Renal cortex interstitium (tissue), 11 donors: Measurements from ENCODE around the gene DBNDD1. TPM values are rescaled to one million over a fixed set of nuclear protein-coding genes. Genes with fewer than 3 reads are reported as not detected.

Source experiments
- DNase-seq, 11 donors: peaks; one replicate each; pipeline ENCODE4 v3.0.0-alpha.2; 2013; ENCODE audit warnings: low read depth in 9 of 11, low spot score in 4 of 11; ENCODE audit errors: extremely low read depth in 1 of 11
- polyA plus RNA-seq, 3 donors: library from polyadenylated mRNA; unstranded; fragments of 120-200 nt; gene quantifications; one replicate each; pipeline ENCODE4 v1.2.1, GENCODE V29; 2013; ENCODE audit not compliant: insufficient read length in 3 of 3

The DBNDD1 gene
- polyA plus RNA-seq, 3 donors: 9.2 to 14.7 (median 13.0) TPM

GRCh38 chr16:89955001-89955685 lies 64.1 kb downstream of the DBNDD1 start:
- no peak for DNase-seq

Other genes starting within 250 kb of the DBNDD1 start
- 10 to 100 TPM; 26.0 to 41.3 (median 35.3) TPM for gene FANCA, start 202.8 kb downstream of the DBNDD1 start, polyA plus RNA-seq
- gene SPIRE2, start 191.0 kb downstream of the DBNDD1 start, polyA plus RNA-seq: 10 to 100 TPM; 10.4 to 19.5 (median 12.2) TPM
- gene TCF25, start 145.9 kb downstream of the DBNDD1 start, polyA plus RNA-seq: 100 to 1,000 TPM; 131 to 182 (median 148) TPM
- 1 to 10 TPM; 2.9 to 6.3 (median 3.5) TPM for gene MC1R, start 100.6 kb downstream of the DBNDD1 start, polyA plus RNA-seq
- gene TUBB3, start 96.1 kb downstream of the DBNDD1 start, polyA plus RNA-seq: 10 to 100 TPM in 2 of 3 donors, 1 to 10 TPM in 1; 7.7 to 18.7 (median 10.2) TPM
- 10 to 100 TPM; 32.5 to 52.7 (median 46.0) TPM for gene DEF8, start 70.7 kb downstream of the DBNDD1 start, polyA plus RNA-seq
- gene PRDM7, start 57.9 kb upstream of the DBNDD1 start, polyA plus RNA-seq: under 1 TPM; 0.53 to 0.76 (median 0.53) TPM